Rectal smooth muscle tissue (tissue), 1 donor: ENCODE measurements around the gene KANSL1.
"Not testable (repeated sequence)": the region's sequence is repeated elsewhere in the genome, so short reads cannot be mapped to it uniquely, and the experiment has no call there.

Experiments used
- H3K27ac ChIP-seq: one replicate; pipeline ENCODE4 v1.7.0; 2013; ENCODE audit warnings: low read depth, low read length, inconsistent platforms
- H3K27me3 ChIP-seq: one replicate; pipeline ENCODE4 v1.7.0; 2013; ENCODE audit warnings: low read length; ENCODE audit not compliant: control insufficient read depth, insufficient read depth
- H3K36me3 ChIP-seq: one replicate; pipeline ENCODE4 v1.7.0; 2013; ENCODE audit warnings: low read length; ENCODE audit not compliant: control insufficient read depth, insufficient read depth
- H3K4me1 ChIP-seq: one replicate; pipeline ENCODE4 v1.7.0; 2013; ENCODE audit warnings: low read length; ENCODE audit not compliant: control insufficient read depth, insufficient read depth
- H3K4me3 ChIP-seq: one replicate; pipeline ENCODE4 v1.7.0; 2013; ENCODE audit warnings: low read length
- H3K9ac ChIP-seq: one replicate; pipeline ENCODE4 v1.7.0; 2013; ENCODE audit warnings: low read length

Gene KANSL1

DNA sequence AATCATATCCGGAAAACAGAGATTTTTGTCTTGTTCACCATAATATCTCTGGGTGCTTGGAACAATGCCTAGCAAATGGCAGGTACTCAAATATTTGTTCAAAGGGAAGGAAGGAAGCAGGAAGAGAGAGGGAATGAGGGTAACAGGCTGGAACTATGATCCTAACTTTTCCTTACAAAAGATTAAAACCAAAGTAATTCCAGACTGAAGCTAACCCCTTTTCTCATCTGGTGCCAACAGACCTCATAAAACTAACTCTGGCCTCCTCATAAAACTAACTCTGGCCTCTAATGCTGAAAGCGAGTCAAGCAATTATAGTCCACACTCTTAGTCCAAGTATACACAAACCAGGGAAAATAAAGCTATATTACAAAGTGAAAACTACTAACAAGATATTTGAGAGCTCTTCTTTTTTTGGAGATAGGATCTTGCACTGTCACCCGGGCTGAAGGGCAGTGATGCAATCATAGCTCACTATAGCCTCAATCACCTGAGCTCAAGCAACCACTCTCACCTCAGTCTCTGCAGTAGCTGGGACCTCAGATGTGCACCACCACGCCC lies 84.6 kb downstream of the KANSL1 start:
- Histone ChIP-seq H3K27ac (no peak overlapping the region), H3K4me1 (peaks cover 41% of the 10 kb centered on the region)

GRCh38 chr17:46108120-46108519 lies 85.1 kb downstream of the KANSL1 start:
- H3K27ac ChIP-seq: no peak overlapping the region
- H3K4me3 ChIP-seq: no peak overlapping the region
- peaks cover 41% of the 10 kb centered on the region for H3K4me1 ChIP-seq
- no peaks in the 10 kb centered on the region for H3K36me3 ChIP-seq
- no peaks in the 10 kb centered on the region for H3K27me3 ChIP-seq
- H3K9ac ChIP-seq: no peak overlapping the region

More for the DNA sequence above, 84.6 kb downstream of the KANSL1 start:
- H3K9ac ChIP-seq: no peak overlapping the region
- peak overlapping the region; percentile 21 for H3K4me3 ChIP-seq
- H3K27me3 ChIP-seq: no peaks in the 10 kb centered on the region
- no peaks in the 10 kb centered on the region for H3K36me3 ChIP-seq

DNA sequence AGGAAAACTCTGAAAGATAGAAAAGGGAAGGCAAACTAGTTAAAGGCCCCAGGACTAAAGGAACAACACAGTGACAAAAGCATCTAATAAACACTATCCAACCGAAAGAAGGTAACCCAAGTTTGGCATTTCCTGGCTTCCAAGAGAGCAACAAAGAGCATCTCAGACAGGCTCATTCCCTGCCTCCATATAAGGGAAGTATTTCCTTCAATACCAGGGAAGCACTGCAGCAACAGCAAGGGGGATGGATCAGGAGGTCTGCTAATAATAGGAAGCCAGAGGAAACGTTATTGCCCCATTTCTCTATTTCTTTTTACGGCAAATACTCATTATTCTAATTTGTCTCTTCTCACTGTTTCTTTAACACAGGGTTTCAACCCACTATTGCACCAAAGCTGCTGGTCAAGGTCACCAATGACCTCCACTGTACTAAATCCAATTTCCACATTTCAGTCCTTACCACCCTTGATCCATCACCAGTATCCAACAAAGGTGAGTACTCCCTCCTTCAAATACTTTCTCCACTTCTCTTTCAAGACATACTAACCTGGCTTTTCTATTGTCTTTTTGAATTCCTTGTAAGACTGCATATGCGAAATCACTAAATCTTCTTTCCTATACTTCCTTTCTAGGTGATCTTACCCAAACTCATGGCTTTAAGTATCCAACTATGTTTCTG lies 86.1 kb downstream of the KANSL1 start:
- Histone ChIP-seq H3K9ac (no peak overlapping the region), H3K27ac (peak overlapping the region; percentile 39), H3K36me3 (no peaks in the 10 kb centered on the region), H3K4me1 (peaks cover 41% of the 10 kb centered on the region), H3K27me3 (no peaks in the 10 kb centered on the region), H3K4me3 (no peak overlapping the region)

DNA sequence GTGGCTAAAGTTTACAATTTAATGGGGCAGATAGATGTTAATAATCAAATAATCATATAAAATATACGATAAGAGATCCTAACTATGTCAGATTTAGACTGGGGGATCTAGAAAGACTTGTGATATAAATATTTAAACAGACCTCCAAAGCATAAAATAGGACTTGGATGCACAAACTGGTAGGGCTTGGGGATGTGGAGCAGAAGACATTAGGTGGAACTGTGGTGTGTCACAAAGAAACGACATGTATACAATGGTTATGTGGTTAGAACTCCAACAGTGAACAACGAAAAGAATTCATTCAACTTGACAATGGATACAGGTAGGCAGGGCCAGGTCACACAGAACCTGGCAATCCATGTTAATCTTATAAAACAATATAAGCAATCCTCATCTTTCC lies 90.4 kb downstream of the KANSL1 start:
- not testable (repeated sequence) for H3K27ac ChIP-seq
- H3K4me1 ChIP-seq: peaks cover 23% of the 10 kb centered on the region

GRCh38 chr17:46101785-46102617 lies 91.2 kb downstream of the KANSL1 start:
- H3K9ac ChIP-seq, H3K4me3 ChIP-seq: not testable (repeated sequence)

More for the DNA sequence above, 90.4 kb downstream of the KANSL1 start:
- not testable (repeated sequence) for H3K27me3 ChIP-seq, H3K4me3 ChIP-seq, H3K36me3 ChIP-seq, H3K9ac ChIP-seq

DNA sequence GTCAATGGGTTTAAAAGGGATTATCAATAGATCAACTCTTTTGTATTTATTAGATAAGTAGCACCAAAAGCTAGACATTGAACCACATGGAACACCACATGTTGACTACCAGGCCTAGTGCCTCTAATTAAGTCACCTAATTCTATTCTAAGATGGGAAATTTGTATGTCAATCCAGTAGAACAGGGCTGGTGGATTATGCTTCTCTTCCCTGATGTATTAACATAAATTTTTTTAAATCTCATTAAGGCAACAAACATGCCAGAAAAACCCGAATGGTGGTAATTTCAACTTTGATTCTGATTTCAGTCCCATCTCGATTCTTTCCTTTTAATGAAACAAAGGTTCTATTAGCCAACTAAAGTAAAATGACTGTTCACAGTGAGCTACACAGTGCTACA lies 92.6 kb downstream of the KANSL1 start:
- no peaks in the 10 kb centered on the region for H3K36me3 ChIP-seq
- peaks cover 9% of the 10 kb centered on the region for H3K4me1 ChIP-seq
- H3K27me3 ChIP-seq: no peaks in the 10 kb centered on the region
- peak overlapping the region; percentile 1 for H3K27ac ChIP-seq
- H3K4me3 ChIP-seq: no peak overlapping the region
- no peak overlapping the region for H3K9ac ChIP-seq

More at GRCh38 chr17:46101785-46102617, 91.2 kb downstream of the KANSL1 start:
- H3K27ac ChIP-seq, H3K27me3 ChIP-seq, H3K36me3 ChIP-seq: not testable (repeated sequence)
- H3K4me1 ChIP-seq: peaks cover 15% of the 10 kb centered on the region

DNA sequence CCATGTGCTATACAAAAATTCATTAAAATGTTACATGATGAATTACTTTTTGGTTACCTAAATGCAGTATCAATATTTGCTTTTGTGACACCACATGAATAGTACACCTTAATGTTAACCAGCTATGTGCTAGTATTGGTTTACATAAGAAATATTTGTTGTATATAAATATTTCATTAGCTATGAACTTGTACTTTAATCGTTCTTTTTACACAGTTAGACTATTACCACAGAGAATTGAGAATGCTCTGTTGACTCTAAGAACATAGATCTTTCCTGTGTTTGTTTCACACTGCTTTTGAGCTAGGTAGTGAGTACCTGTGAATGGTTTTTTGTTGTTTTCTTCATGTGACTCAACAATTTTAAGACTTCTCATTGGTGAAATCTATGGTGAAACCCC lies 93.4 kb downstream of the KANSL1 start:
- H3K27ac ChIP-seq: no peak overlapping the region
- peaks cover 9% of the 10 kb centered on the region for H3K4me1 ChIP-seq
- H3K36me3 ChIP-seq: no peaks in the 10 kb centered on the region
- no peaks in the 10 kb centered on the region for H3K27me3 ChIP-seq
- H3K9ac ChIP-seq: no peak overlapping the region
- H3K4me3 ChIP-seq: no peak overlapping the region

GRCh38 chr17:46097497-46097896 lies 95.7 kb downstream of the KANSL1 start:
- H3K27me3 ChIP-seq: no peaks in the 10 kb centered on the region
- peaks cover 9% of the 10 kb centered on the region for H3K4me1 ChIP-seq
- H3K4me3 ChIP-seq: no peak overlapping the region
- H3K36me3 ChIP-seq: no peaks in the 10 kb centered on the region
- no peak overlapping the region for H3K27ac ChIP-seq
- no peak overlapping the region for H3K9ac ChIP-seq

- Histone ChIP-seq H3K27me3 (no peaks in the 10 kb centered on the region), H3K9ac (no peak overlapping the region), H3K36me3 (peaks cover 4% of the 10 kb centered on the region), H3K27ac (no peak overlapping the region), H3K4me1 (peaks cover 9% of the 10 kb centered on the region), H3K4me3 (no peak overlapping the region)
Observed at GRCh38 chr17:46092991-46093390, 100.2 kb downstream of the KANSL1 start.

- Histone ChIP-seq H3K4me3 (no peak overlapping the region), H3K36me3 (peaks cover 4% of the 10 kb centered on the region), H3K27ac (no peak overlapping the region), H3K27me3 (no peaks in the 10 kb centered on the region), H3K9ac (no peak overlapping the region), H3K4me1 (peaks cover 9% of the 10 kb centered on the region)
Observed at GRCh38 chr17:46090871-46091270, 102.4 kb downstream of the KANSL1 start.

- H3K27ac ChIP-seq: no peak overlapping the region
- H3K4me1 ChIP-seq: peaks cover 9% of the 10 kb centered on the region
- no peak overlapping the region for H3K4me3 ChIP-seq
- H3K9ac ChIP-seq: no peak overlapping the region
- H3K27me3 ChIP-seq: no peaks in the 10 kb centered on the region
- peaks cover 4% of the 10 kb centered on the region for H3K36me3 ChIP-seq
Observed at GRCh38 chr17:46089389-46089965, 103.8 kb downstream of the KANSL1 start.

DNA sequence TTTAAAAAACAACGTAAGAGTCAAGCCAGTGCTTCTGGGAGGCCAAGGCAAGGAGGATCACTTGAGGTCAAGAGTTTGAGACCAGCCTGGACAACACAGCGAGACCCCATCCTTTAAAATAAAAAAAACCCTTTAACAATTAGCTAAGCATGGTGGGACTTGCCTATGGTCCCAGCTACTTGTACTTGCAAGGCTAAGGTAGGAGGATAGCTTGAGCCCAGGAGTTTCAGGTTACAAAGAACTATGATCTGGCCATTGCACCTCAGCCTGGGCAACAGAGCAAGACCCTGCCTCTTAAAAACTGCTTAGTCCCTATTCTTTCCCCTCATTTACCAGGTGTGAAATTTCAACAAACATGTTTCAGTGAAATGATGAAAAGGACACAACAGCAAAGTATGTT lies 104.6 kb downstream of the KANSL1 start:
- Histone ChIP-seq H3K9ac (no peak overlapping the region), H3K27ac (no peak overlapping the region), H3K4me1 (peaks cover 9% of the 10 kb centered on the region), H3K27me3 (no peaks in the 10 kb centered on the region), H3K4me3 (no peak overlapping the region), H3K36me3 (peaks cover 4% of the 10 kb centered on the region)
